Measurements from ENCODE around the gene TENM4. TPM values are rescaled to one million over a fixed set of nuclear protein-coding genes. Genes with fewer than 3 reads are reported as not detected.

TENM4 gene
- polyA plus RNA-seq, 3 donors = 0.31 to 1.7 TPM; not detected in 1

DNA sequence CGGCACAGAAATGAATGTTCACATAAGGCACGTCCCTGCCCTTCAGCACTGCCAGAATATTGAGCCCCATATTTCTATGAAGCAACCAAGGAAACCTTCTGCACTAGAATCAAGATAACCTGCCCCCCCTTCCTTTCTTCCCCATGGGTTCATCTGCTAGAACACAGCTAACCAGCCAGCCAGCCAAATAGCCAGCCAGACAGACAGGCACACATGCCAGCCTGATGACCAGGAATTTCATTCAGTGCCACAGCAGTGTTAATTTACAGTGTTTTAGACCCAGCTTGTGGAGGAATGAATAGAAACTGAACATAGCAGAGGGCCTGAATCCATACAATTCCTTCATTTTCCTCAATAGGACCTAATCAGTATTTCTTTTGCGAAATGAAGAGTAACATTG is 57.0 kb downstream of the TENM4 start:
- H4K20me1 ChIP-seq (ENCODE audit: insufficient read depth, low read length) = no peaks in the 10 kb centered on the region
- Mint-ChIP-seq H3K36me3 (no peaks in the 10 kb centered on the region), H3K27ac (no peak overlapping the region), H3K27me3 (ENCODE audit: low read depth in 3 of 3) (peaks cover 16 to 42% (median 31%) of the 10 kb centered on the region in 3 donors), H3K4me1 (peaks cover 18% of the 10 kb centered on the region), H3K4me3 (no peak overlapping the region), H3K9me3 (peaks cover 0 to 8% (median 2%) of the 10 kb centered on the region in 7 donors)
- intact Hi-C loops (cut with micrococcal nuclease) = no loop called here
- TF ChIP-seq, protein P1, sequence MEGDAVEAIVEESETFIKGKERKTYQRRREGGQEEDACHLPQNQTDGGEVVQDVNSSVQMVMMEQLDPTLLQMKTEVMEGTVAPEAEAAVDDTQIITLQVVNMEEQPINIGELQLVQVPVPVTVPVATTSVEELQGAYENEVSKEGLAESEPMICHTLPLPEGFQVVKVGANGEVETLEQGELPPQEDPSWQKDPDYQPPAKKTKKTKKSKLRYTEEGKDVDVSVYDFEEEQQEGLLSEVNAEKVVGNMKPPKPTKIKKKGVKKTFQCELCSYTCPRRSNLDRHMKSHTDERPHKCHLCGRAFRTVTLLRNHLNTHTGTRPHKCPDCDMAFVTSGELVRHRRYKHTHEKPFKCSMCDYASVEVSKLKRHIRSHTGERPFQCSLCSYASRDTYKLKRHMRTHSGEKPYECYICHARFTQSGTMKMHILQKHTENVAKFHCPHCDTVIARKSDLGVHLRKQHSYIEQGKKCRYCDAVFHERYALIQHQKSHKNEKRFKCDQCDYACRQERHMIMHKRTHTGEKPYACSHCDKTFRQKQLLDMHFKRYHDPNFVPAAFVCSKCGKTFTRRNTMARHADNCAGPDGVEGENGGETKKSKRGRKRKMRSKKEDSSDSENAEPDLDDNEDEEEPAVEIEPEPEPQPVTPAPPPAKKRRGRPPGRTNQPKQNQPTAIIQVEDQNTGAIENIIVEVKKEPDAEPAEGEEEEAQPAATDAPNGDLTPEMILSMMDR (IDR thresholded peaks at IDR 0.05) = no peak
- H3K27ac ChIP-seq (ENCODE audit: low read depth in 1 of 2, low read length in 2 of 2) = no peak overlapping the region
- no peak overlapping the region for H3K4me3 ChIP-seq (replicated peaks in 1 of 3; ENCODE audit: low read depth in 2 of 3, low read length in 3 of 3)
- H3K9me3 ChIP-seq (replicated peaks in 1 of 2; ENCODE audit: control insufficient read depth in 1 of 2, insufficient read depth in 1 of 2, low read length in 2 of 2) = no peaks in the 10 kb centered on the region
- H3K9ac ChIP-seq (ENCODE audit: insufficient read depth, low read length, poor library complexity, severe bottlenecking) = no peak overlapping the region
- DNase-seq = no peak
- H3K27me3 ChIP-seq (ENCODE audit: control insufficient read depth in 2 of 2, insufficient read depth in 2 of 2, low read length in 2 of 2) = peaks cover 16 to 85% of the 10 kb centered on the region in 2 donors
- H3K36me3 ChIP-seq (replicated peaks in 1 of 2; ENCODE audit: control insufficient read depth in 1 of 2, insufficient read depth in 2 of 2, low read length in 2 of 2) = no peaks in the 10 kb centered on the region
- H3K4me1 ChIP-seq (ENCODE audit: control insufficient read depth in 1 of 2, insufficient read depth in 2 of 2, low read length in 2 of 2) = peaks cover 13 to 17% of the 10 kb centered on the region in 2 donors
- H3K4me2 ChIP-seq (replicated peaks; ENCODE audit: extremely low read depth, low read length, poor library complexity, severe bottlenecking) = no peak overlapping the region
- no peak overlapping the region for H2AFZ ChIP-seq (ENCODE audit: insufficient read depth, low read depth, low read length, poor library complexity, severe bottlenecking)
- WGBS (ENCODE audit: insufficient coverage) = 86% methylated on average over 2 of the region's 3 CpGs
- H3K79me2 ChIP-seq (ENCODE audit: insufficient read depth, low read length) = no peaks in the 10 kb centered on the region

GRCh38 chr11:79382301-79383050 is 58.4 kb downstream of the TENM4 start:
- Histone ChIP-seq H3K4me3 (replicated peaks in 1 of 3; ENCODE audit: low read depth in 2 of 3, low read length in 3 of 3) (no peak overlapping the region), H3K4me1 (ENCODE audit: control insufficient read depth in 1 of 2, insufficient read depth in 2 of 2, low read length in 2 of 2) (peaks cover 8 to 9% of the 10 kb centered on the region in 2 donors), H3K9me3 (replicated peaks in 1 of 2; ENCODE audit: control insufficient read depth in 1 of 2, insufficient read depth in 1 of 2, low read length in 2 of 2) (no peaks in the 10 kb centered on the region), H3K9ac (ENCODE audit: insufficient read depth, low read length, poor library complexity, severe bottlenecking) (no peak overlapping the region), H2AFZ (ENCODE audit: insufficient read depth, low read depth, low read length, poor library complexity, severe bottlenecking) (no peak overlapping the region), H3K36me3 (replicated peaks in 1 of 2; ENCODE audit: control insufficient read depth in 1 of 2, insufficient read depth in 2 of 2, low read length in 2 of 2) (no peaks in the 10 kb centered on the region), H3K27ac (ENCODE audit: low read depth in 1 of 2, low read length in 2 of 2) (no peak overlapping the region), H3K27me3 (ENCODE audit: control insufficient read depth in 2 of 2, insufficient read depth in 2 of 2, low read length in 2 of 2) (peaks cover 16 to 88% of the 10 kb centered on the region in 2 donors), H3K79me2 (ENCODE audit: insufficient read depth, low read length) (no peaks in the 10 kb centered on the region), H4K20me1 (ENCODE audit: insufficient read depth, low read length) (no peaks in the 10 kb centered on the region), H3K4me2 (replicated peaks; ENCODE audit: extremely low read depth, low read length, poor library complexity, severe bottlenecking) (no peak overlapping the region)
- Mint-ChIP-seq H3K4me1 (peaks cover 9% of the 10 kb centered on the region), H3K27ac (no peak overlapping the region), H3K27me3 (ENCODE audit: low read depth in 3 of 3) (peaks cover 19 to 45% (median 21%) of the 10 kb centered on the region in 3 donors), H3K36me3 (no peaks in the 10 kb centered on the region), H3K4me3 (no peak overlapping the region), H3K9me3 (peaks cover 0 to 4% (median 2%) of the 10 kb centered on the region in 7 donors)
- 80% methylated on average over 3 of the region's 6 CpGs for WGBS (ENCODE audit: insufficient coverage)
- intact Hi-C loops (cut with micrococcal nuclease) = no loop called here
- DNase-seq = no peak
- TF ChIP-seq, protein P1 (IDR thresholded peaks at IDR 0.05) = no peak

Data from CD14-positive monocyte (primary cell).